IMR-90 (cell line): ENCODE data around the gene SH3RF3. TPM values are rescaled to one million over a fixed set of nuclear protein-coding genes. Genes with fewer than 3 reads are reported as not detected.

Experiments used
- ATAC-seq: fragments of 200-7000 bp; cut with Tn5 transposase; 2 replicates; pipeline ENCODE4 v1.9.1; 2020; ENCODE audit warnings: low read depth, mild to moderate bottlenecking, moderate library complexity
- BruUV-seq: library from RNA; stranded (reverse); fragments of 400-500 nt; replicated peaks from 2 replicates; lab custom pipeline; 2021; lab: Mats Ljungman, UMichigan
- CTCF ChIA-PET: fragments of 300-600 bp; formaldehyde crosslinking; extraction: SDS; loops from one replicate; lab custom pipeline; 2021; ENCODE audit warnings: antibody characterized with exemption; lab: Yijun Ruan, JAX
- POLR2A ChIA-PET: fragments of 300-600 bp; sonication (Branson Sonifier 250); formaldehyde crosslinking; loops from one replicate; lab custom pipeline; 2022; ENCODE audit warnings: antibody characterized with exemption; ENCODE audit not compliant: unreplicated experiment; lab: Charles Lee
- DNase-seq: peaks from one replicate; pipeline ENCODE4 v3.0.0; 2013
- H2AFZ ChIP-seq: replicated peaks from 2 replicates; pipeline ENCODE3; 2013; ENCODE audit warnings: low read length, mild to moderate bottlenecking; ENCODE audit not compliant: poor library complexity
- H2AK5ac ChIP-seq: 2 replicates; pipeline ENCODE4 v1.6.1; 2013; ENCODE audit warnings: low read depth, low read length, inconsistent platforms
- H2AK9ac ChIP-seq: replicated peaks from 2 replicates; pipeline ENCODE3; 2013; ENCODE audit warnings: mild to moderate bottlenecking, low read depth, low read length, moderate library complexity; ENCODE audit not compliant: poor library complexity
- H2BK120ac ChIP-seq: 2 replicates; pipeline ENCODE4 v1.6.1; 2013; ENCODE audit warnings: low read depth, low read length, inconsistent platforms
- H2BK15ac ChIP-seq: 3 replicates; pipeline ENCODE4 v1.6.1; 2013; ENCODE audit warnings: low read depth, low read length, inconsistent platforms
- H2BK20ac ChIP-seq: 2 replicates; pipeline ENCODE4 v1.6.1; 2013; ENCODE audit warnings: low read depth, mild to moderate bottlenecking, inconsistent platforms, low read length, moderate library complexity
- H2BK5ac ChIP-seq: 2 replicates; pipeline ENCODE4 v1.6.1; 2013; ENCODE audit warnings: mild to moderate bottlenecking, low read depth, low read length, inconsistent platforms; ENCODE audit not compliant: poor library complexity, severe bottlenecking
- H3K14ac ChIP-seq: replicated peaks from 2 replicates; pipeline ENCODE4 v1.6.1; 2013; ENCODE audit warnings: low read depth, low read length, inconsistent platforms
- H3K18ac ChIP-seq: 2 replicates; pipeline ENCODE4 v1.6.1; 2013; ENCODE audit warnings: low read depth, low read length, control low read depth
- H3K23ac ChIP-seq: 2 replicates; pipeline ENCODE4 v1.6.1; 2013; ENCODE audit warnings: low read depth, low read length, inconsistent platforms
- H3K27ac ChIP-seq: 2 replicates; pipeline ENCODE4 v1.5.1; 2013; ENCODE audit warnings: mild to moderate bottlenecking, control low read depth, low read length; ENCODE audit not compliant: insufficient read depth
- H3K27me3 ChIP-seq: 2 replicates; pipeline ENCODE4 v1.6.1; 2013; ENCODE audit warnings: low read length; ENCODE audit not compliant: control insufficient read depth, insufficient read depth
- H3K36me3 ChIP-seq: 2 replicates; pipeline ENCODE4 v1.6.1; 2013; ENCODE audit warnings: low read length, mixed read lengths; ENCODE audit not compliant: control insufficient read depth, insufficient read depth
- H3K4ac ChIP-seq: 2 replicates; pipeline ENCODE4 v1.6.1; 2013; ENCODE audit warnings: low read depth, low read length, inconsistent platforms
- H3K4me1 ChIP-seq: 2 replicates; pipeline ENCODE4 v1.6.1; 2013; ENCODE audit warnings: low read length, mixed read lengths; ENCODE audit not compliant: control insufficient read depth, insufficient read depth
- H3K4me2 ChIP-seq: 2 replicates; pipeline ENCODE4 v1.6.1; 2013; ENCODE audit warnings: low read depth, mild to moderate bottlenecking, control low read depth, low read length, moderate library complexity
- H3K4me3 ChIP-seq: 2 replicates; pipeline ENCODE4 v1.5.1; 2013; ENCODE audit warnings: low read depth, mild to moderate bottlenecking, control low read depth, low read length, moderate library complexity; ENCODE audit not compliant: insufficient read depth
- H3K56ac ChIP-seq: 2 replicates; pipeline ENCODE4 v1.6.1; 2013; ENCODE audit warnings: low read length, inconsistent platforms; ENCODE audit not compliant: insufficient read depth; ENCODE audit errors: extremely low read depth
- H3K79me1 ChIP-seq, 2 experiments: 2 replicates each; pipeline ENCODE4 v1.6.1; 2013; ENCODE audit warnings: low read length in 2 of 2, inconsistent platforms in 1 of 2, low read depth in 1 of 2
- H3K9ac ChIP-seq: 2 replicates; pipeline ENCODE4 v1.6.1; 2013; ENCODE audit warnings: low read depth, low read length, control low read depth
- H3K9me1 ChIP-seq: 2 replicates; pipeline ENCODE4 v1.6.1; 2013; ENCODE audit warnings: low read length, inconsistent platforms; ENCODE audit not compliant: insufficient read depth
- H3K9me3 ChIP-seq: 2 replicates; pipeline ENCODE4 v1.6.1; 2013; ENCODE audit warnings: low read length; ENCODE audit not compliant: control insufficient read depth, insufficient read depth
- H4K20me1 ChIP-seq: 2 replicates; pipeline ENCODE4 v1.6.1; 2013; ENCODE audit warnings: low read length, inconsistent platforms; ENCODE audit not compliant: insufficient read depth
- H4K5ac ChIP-seq: 2 replicates; pipeline ENCODE4 v1.6.1; 2013; ENCODE audit warnings: mild to moderate bottlenecking, low read depth, low read length, control low read depth
- H4K8ac ChIP-seq, 2 experiments: 2 replicates each; pipeline ENCODE4 v1.6.1; 2013; ENCODE audit warnings: low read depth in 2 of 2, low read length in 2 of 2, control low read depth in 1 of 2, inconsistent platforms in 1 of 2
- H4K91ac ChIP-seq: 2 replicates; pipeline ENCODE4 v1.6.1; 2013; ENCODE audit warnings: low read depth, low read length, inconsistent platforms; ENCODE audit not compliant: insufficient read depth
- BHLHE40 ChIP-seq: fragments of 150-350 bp; IDR thresholded peaks from 2 replicates; pipeline ENCODE4 v1.6.1; 2016; ENCODE audit warnings: mild to moderate bottlenecking, low read depth, low read length
- CEBPB ChIP-seq: IDR thresholded peaks from 2 replicates; pipeline ENCODE4 v1.6.1; 2012; ENCODE audit warnings: low read depth, low read length, improper control_type of control experiment
- CTCF ChIP-seq: conservative IDR thresholded peaks from 2 replicates; pipeline ENCODE4 v1.5.1; 2012; ENCODE audit warnings: mild to moderate bottlenecking, low read depth, low read length, improper control_type of control experiment
- ELK1 ChIP-seq: fragments of 150-350 bp; IDR thresholded peaks from 2 replicates; pipeline ENCODE4 v1.6.1; 2016; ENCODE audit warnings: low read depth, mild to moderate bottlenecking, low read length, moderate library complexity, borderline replicate concordance
- MAFK ChIP-seq: IDR thresholded peaks from 2 replicates; pipeline ENCODE4 v1.6.1; 2012; ENCODE audit warnings: low read depth, low read length, improper control_type of control experiment
- MXI1 ChIP-seq: IDR thresholded peaks from 2 replicates; pipeline ENCODE4 v1.6.1; 2012; ENCODE audit warnings: low read depth, mild to moderate bottlenecking, low read length, moderate library complexity, borderline replicate concordance
- POLR2A ChIP-seq: IDR thresholded peaks from 2 replicates; pipeline ENCODE4 v1.6.1; 2012; ENCODE audit warnings: mild to moderate bottlenecking, low read depth, low read length
- RAD21 ChIP-seq: IDR thresholded peaks from 2 replicates; pipeline ENCODE4 v1.6.1; 2012; ENCODE audit warnings: low read length, improper control_type of control experiment
- RCOR1 ChIP-seq: IDR thresholded peaks from 2 replicates; pipeline ENCODE4 v1.6.1; 2012; ENCODE audit warnings: mild to moderate bottlenecking, low read length, improper control_type of control experiment; ENCODE audit not compliant: insufficient replicate concordance
- SMC3 ChIP-seq: fragments of 150-350 bp; IDR thresholded peaks from 2 replicates; pipeline ENCODE4 v1.6.1; 2016; ENCODE audit warnings: low read depth, mild to moderate bottlenecking, antibody characterized with exemption, low read length, moderate library complexity
- USF2 ChIP-seq: fragments of 150-350 bp; IDR thresholded peaks from 2 replicates; pipeline ENCODE4 v1.6.1; 2017; ENCODE audit warnings: mild to moderate bottlenecking, antibody characterized with exemption, low read length, low read depth
- WGBS, 2 experiments: methylation state at CpG; one replicate each; pipeline versions ENCODE4 v1.1.5 to v1.1.7; 2013; ENCODE audit warnings: missing lambda C conversion rate in 2 of 2; ENCODE audit not compliant: insufficient read length in 1 of 2; ENCODE audit errors: extremely low coverage in 2 of 2; 5-methylcytosine and 5-hydroxymethylcytosine counted together
- dilution Hi-C: fragments of 300-500 bp; cut with HindIII; formaldehyde crosslinking; loops from one replicate; pipeline ENCODE4 v1.14.3; 2018; ENCODE audit warnings: low sequenced_read_pairs; ENCODE audit not compliant: unreplicated experiment
- in situ Hi-C: fragments of 300-500 bp; cut with MboI; formaldehyde crosslinking; loops from 3 replicates; pipeline ENCODE4 v1.14.3; 2019; ENCODE audit warnings: low sequenced_read_pairs, inconsistent platforms, mixed read lengths
- intact Hi-C: fragments of 100-400 bp; cut with micrococcal nuclease; formaldehyde crosslinking; loops from 2 replicates; pipeline ENCODE4 v1.10.0; 2022
- polyA plus RNA-seq, 3 experiments: library from polyadenylated mRNA; depleted of rRNA; stranded (reverse); fragments of >200 nt; gene quantifications; 2 replicates each; pipeline ENCODE4 v1.2.3, GENCODE V29; 2012; ENCODE audit warnings: low replicate concordance in 1 of 3
- total RNA-seq: library from RNA; depleted of rRNA; stranded (reverse); fragments of >200 nt; gene quantifications from 2 replicates; pipeline ENCODE4 v1.2.3, GENCODE V29; 2012

SH3RF3 gene
- total and polyA plus RNA-seq, 2 of the 4 experiments (the other 2 are of a cell fraction), result 3.4 to 5.3 TPM

GRCh38 chr2:109295070-109295780 lies 166.2 kb downstream of the SH3RF3 start:
- Histone ChIP-seq H2BK120ac (no peak overlapping the region), H2AK5ac (no peak overlapping the region), H2AFZ (no peak overlapping the region), H4K91ac (no peak overlapping the region), H3K4me1 (peaks cover 16% of the 10 kb centered on the region), H3K9ac (no peak overlapping the region), H2BK15ac (no peak overlapping the region), H3K4me2 (no peak overlapping the region), H4K8ac (no peak overlapping the region), H3K36me3 (no peaks in the 10 kb centered on the region), H3K27ac (no peak overlapping the region), H2BK5ac (no peak overlapping the region), H4K20me1 (peaks cover 77% of the 10 kb centered on the region), H3K4ac (no peak overlapping the region), H3K79me1 (peaks cover 47 to 90% of the 10 kb centered on the region in 2 experiments), H2AK9ac (no peak overlapping the region), H3K27me3 (no peaks in the 10 kb centered on the region), H3K56ac (no peak overlapping the region), H3K23ac (no peak overlapping the region), H3K9me1 (peaks cover 17% of the 10 kb centered on the region), H3K4me3 (no peak overlapping the region), H4K5ac (no peak overlapping the region), H3K9me3 (peaks cover 3% of the 10 kb centered on the region; the same call in 1 of the 2 replicates), H3K18ac (no peak overlapping the region), H2BK20ac (no peak overlapping the region), H3K14ac (no peak overlapping the region)
- TF ChIP-seq RAD21 (no peak), ELK1 (no peak), USF2 (no peak), CTCF (no peak), SMC3 (no peak), MAFK (no peak), POLR2A (no peak), BHLHE40 (no peak), MXI1 (no peak), CEBPB (no peak), RCOR1 (no peak)
- ATAC-seq (no peak), DNase-seq (no peak)
- BruUV-seq, result no TSS peak
- in situ Hi-C loops, result no loop called here
- POLR2A ChIA-PET, result no interaction called here
- CTCF ChIA-PET, result interaction anchor here (0.8 kb wide), 1 partner anchor 167 kb away, joined by 3 read pairs; the partner anchor contains the start of gene SH3RF3
- WGBS, 2 experiments, result 100% methylated on average over 4 of the region's 11 CpGs; no CpG with 5 or more reads in 1 of the 2 experiments
- dilution Hi-C loops, result no loop called here
- intact Hi-C loops, result no loop called here
